HG03039 (cell line): ENCODE results near the gene ANAPC5.

Experiments used
- ATAC-seq: cut with Tn5 transposase; IDR thresholded peaks from one replicate; pipeline ENCODE4 v1.9.1; 2021; ENCODE audit warnings: mild to moderate bottlenecking, moderate library complexity; ENCODE audit not compliant: unreplicated experiment

ANAPC5 gene

DNA sequence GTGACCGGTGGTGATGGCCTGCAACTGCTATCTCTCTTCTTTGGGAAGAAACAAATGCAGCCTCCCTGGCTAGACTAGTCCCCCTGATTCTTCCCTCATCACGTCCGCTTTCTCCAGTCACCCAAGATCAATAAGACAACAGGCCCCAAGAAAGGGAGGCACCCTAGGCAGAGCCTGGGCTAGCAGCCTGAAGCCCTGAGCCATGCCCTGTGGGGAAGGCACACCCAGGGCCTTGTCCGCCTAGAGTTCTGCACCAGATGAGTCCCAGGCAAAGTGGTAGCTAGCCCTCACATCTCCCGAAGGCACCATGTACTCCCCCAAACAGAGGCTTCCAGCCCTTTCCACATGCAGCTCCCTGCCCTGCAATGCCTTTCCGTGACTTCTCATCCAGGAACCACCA is 90.8 kb downstream of the ANAPC5 start:
- ATAC-seq, result no peak

DNA sequence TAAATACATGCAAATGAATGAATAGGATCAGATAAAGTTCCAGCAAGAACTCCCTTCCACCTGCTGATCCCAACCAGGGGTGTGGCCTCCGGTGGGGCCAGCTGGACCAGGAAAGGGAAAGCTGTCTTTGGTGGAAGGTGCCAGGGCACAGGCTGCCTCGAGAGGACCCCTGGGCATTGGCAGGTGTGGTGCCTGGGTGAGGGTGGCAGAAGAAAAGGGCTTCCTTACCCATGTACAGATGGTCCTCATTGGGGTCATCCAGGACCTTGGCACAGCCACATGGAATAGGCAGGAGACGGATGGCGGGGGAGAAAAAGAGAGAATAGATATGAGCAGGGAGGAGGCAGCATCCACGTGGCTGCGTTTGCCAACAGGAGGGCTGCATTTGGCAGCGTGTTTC is 92.1 kb downstream of the ANAPC5 start:
- ATAC-seq, result no peak

DNA sequence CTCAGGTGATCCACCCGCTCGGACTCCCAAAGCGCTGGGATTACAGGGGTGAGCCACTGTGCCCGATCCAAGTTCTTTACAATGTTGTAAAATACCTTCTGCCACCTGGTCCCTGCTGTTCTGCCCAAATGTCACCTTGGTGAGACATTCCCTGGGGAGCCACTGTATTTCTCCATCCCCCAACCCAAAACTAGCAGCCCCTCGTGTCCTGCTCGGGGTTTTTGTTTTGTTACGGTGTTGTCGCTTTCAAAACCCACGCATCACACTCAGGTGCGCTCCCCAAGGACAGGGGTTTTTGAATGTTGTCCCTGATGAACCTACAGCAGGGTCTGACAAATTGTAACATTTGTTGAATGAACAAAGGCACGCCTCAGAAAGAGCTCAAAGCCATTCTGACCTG is 93.1 kb downstream of the ANAPC5 start:
- no peak for ATAC-seq
